ENCODE results near the gene TMEM89.

- TF ChIP-seq EP300 (IDR thresholded peaks at IDR 0.05; ENCODE audit: low read depth in 2 of 2, low read length in 2 of 2): no peak
- TF ChIP-seq EP300 (CRISPR knock-in tag; IDR thresholded peaks at IDR 0.05; ENCODE audit: borderline replicate concordance): no peak
- no peak for TF ChIP-seq ZNF224 (CRISPR knock-in tag; IDR thresholded peaks at IDR 0.05)
Observed at GRCh38 chr3:48631516-48632448, 10.2 kb upstream of the TMEM89 start.
